Suprapubic skin (tissue), 4 donors: ENCODE measurements around the gene TAPT1. TPM values are rescaled to one million over a fixed set of nuclear protein-coding genes. Genes with fewer than 3 reads are reported as not detected.

Experiments
- DNase-seq, 2 donors: peaks; one replicate each; pipeline ENCODE4 v3.0.0-alpha.2; 2019; ENCODE audit warnings: low spot score in 2 of 2
- H3K27ac ChIP-seq: fragments of 200-600 bp; sonication (generic); one replicate; pipeline ENCODE4 v1.5.1; 2019
- H3K27me3 ChIP-seq: fragments of 200-600 bp; sonication (generic); one replicate; pipeline ENCODE4 v1.5.1; 2019
- H3K36me3 ChIP-seq: fragments of 200-600 bp; sonication (generic); one replicate; pipeline ENCODE4 v1.5.1; 2019
- H3K4me1 ChIP-seq: fragments of 200-600 bp; sonication (generic); one replicate; pipeline ENCODE4 v1.5.1; 2019
- H3K4me3 ChIP-seq: fragments of 200-600 bp; sonication (generic); one replicate; pipeline ENCODE4 v1.5.1; 2019; ENCODE audit warnings: mild to moderate bottlenecking
- H3K9me3 ChIP-seq: fragments of 200-600 bp; sonication (generic); one replicate; pipeline ENCODE4 v1.5.1; 2019
- CTCF ChIP-seq, 2 donors: fragments of 200-600 bp in 1 of 2; fragments of 450-650 bp in 1 of 2; sonication (generic) in 1 of 2; IDR thresholded peaks; one replicate each; pipeline ENCODE4 v1.5.1; 2016 to 2019; ENCODE audit warnings: antibody characterized with exemption in 2 of 2, mild to moderate bottlenecking in 1 of 2, moderate library complexity in 1 of 2
- EP300 ChIP-seq: sonication (generic); formaldehyde crosslinking; IDR thresholded peaks from one replicate; pipeline ENCODE4 v1.6.1; 2017; ENCODE audit warnings: antibody characterized with exemption
- POLR2A ChIP-seq, 2 donors: fragments of 450-650 bp; IDR thresholded peaks; one replicate each; pipeline ENCODE4 v1.6.1; 2017; ENCODE audit warnings: antibody characterized with exemption in 2 of 2, mild to moderate bottlenecking in 2 of 2, moderate library complexity in 2 of 2
- POLR2AphosphoS5 ChIP-seq, 3 donors: sonication (generic); formaldehyde crosslinking; IDR thresholded peaks; one replicate each; pipeline ENCODE4 v1.6.1; 2017; ENCODE audit warnings: antibody characterized with exemption in 3 of 3
- WGBS: methylation state at CpG from one replicate; pipeline ENCODE4 v1.1.5; 2018; 5-methylcytosine and 5-hydroxymethylcytosine counted together
- total RNA-seq, 4 donors: library from RNA; depleted of rRNA; stranded (reverse); fragments of >200 nt; gene quantifications; one replicate each; pipeline ENCODE4 v1.1.0, GENCODE V29; 2016

Gene TAPT1
- total RNA-seq, 4 donors from 2014 or later = 15.3 to 57.2 (median 23.7) TPM

- no peaks in the 10 kb centered on the region for H3K9me3 ChIP-seq
- peaks cover 3% of the 10 kb centered on the region for H3K27me3 ChIP-seq
- TF ChIP-seq POLR2A (IDR thresholded peaks at IDR 0.05) (no peak), POLR2AphosphoS5 (IDR thresholded peaks at IDR 0.05) (no peak), EP300 (no peak)
- no peak for DNase-seq
- WGBS = 88% methylated on average over 1 of the region's 1 CpG
- H3K27ac ChIP-seq = no peak overlapping the region
- no peaks in the 10 kb centered on the region for H3K4me1 ChIP-seq
- H3K36me3 ChIP-seq = no peaks in the 10 kb centered on the region
- H3K4me3 ChIP-seq = no peak overlapping the region
These were observed 90.0 kb downstream of the TAPT1 start for GRCh38 chr4:16136311-16136710.

DNA sequence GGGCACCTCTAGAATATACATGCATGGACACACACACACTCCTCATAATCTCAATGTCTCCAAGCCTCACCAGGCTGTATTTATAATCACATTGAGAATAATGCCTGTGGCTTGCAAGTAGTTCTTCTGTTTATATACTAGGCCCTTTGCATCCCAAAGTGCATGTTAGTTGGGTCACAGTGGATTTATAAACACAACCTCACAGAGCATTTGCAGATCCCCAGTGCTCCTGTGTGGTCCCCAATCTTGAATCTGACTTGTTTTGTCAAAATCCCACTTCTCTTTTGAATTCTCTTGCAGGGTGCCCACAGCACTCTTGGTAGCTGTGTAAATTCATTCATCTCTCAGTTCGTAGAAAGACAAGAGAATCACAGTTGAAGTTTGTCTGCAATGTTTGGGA is 92.9 kb downstream of the TAPT1 start:
- Histone ChIP-seq H3K27ac (no peak overlapping the region), H3K36me3 (no peaks in the 10 kb centered on the region), H3K9me3 (no peaks in the 10 kb centered on the region), H3K27me3 (peaks cover 3% of the 10 kb centered on the region), H3K4me3 (no peak overlapping the region), H3K4me1 (no peaks in the 10 kb centered on the region)
- 91% methylated on average over 1 of the region's 1 CpG for WGBS
- DNase-seq = no peak
- no peak for TF ChIP-seq POLR2AphosphoS5 (IDR thresholded peaks at IDR 0.05)
- no peak for TF ChIP-seq EP300
- TF ChIP-seq CTCF (IDR thresholded peaks at IDR 0.05) = no peak
- no peak for TF ChIP-seq POLR2A (IDR thresholded peaks at IDR 0.05)

GRCh38 chr4:16131293-16131692 is 95.0 kb downstream of the TAPT1 start:
- Histone ChIP-seq H3K27ac (no peak overlapping the region), H3K36me3 (no peaks in the 10 kb centered on the region), H3K27me3 (no peaks in the 10 kb centered on the region), H3K4me1 (no peaks in the 10 kb centered on the region), H3K4me3 (no peak overlapping the region), H3K9me3 (no peaks in the 10 kb centered on the region)
- no peak for TF ChIP-seq EP300
- no peak for TF ChIP-seq CTCF (IDR thresholded peaks at IDR 0.05)
- no peak for TF ChIP-seq POLR2AphosphoS5 (IDR thresholded peaks at IDR 0.05)
- TF ChIP-seq POLR2A (IDR thresholded peaks at IDR 0.05) = no peak
- DNase-seq = no peak
- 94% methylated on average over 1 of the region's 1 CpG for WGBS

DNA sequence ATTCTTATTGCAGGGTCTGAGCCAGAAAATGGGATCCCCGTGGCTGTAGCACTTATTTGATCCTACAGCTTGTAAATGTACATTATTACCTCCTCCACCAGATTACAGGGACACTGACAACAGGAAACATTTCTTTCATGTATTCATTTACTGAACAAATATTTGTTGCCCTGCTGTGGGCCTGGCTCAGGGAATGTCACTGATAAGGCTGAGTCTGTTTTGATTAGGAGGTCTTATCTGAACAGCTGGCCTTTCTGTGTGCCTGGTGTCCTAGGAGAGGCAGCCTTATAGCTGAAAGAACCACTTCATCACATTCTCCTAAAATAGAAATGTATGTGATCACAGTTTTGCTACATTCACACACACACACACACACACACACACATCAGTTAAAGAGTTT is 96.9 kb downstream of the TAPT1 start:
- no peak for DNase-seq
- H3K9me3 ChIP-seq = no peaks in the 10 kb centered on the region
- no peaks in the 10 kb centered on the region for H3K27me3 ChIP-seq
- TF ChIP-seq POLR2AphosphoS5 (IDR thresholded peaks at IDR 0.05) (no peak), EP300 (no peak), CTCF (IDR thresholded peaks at IDR 0.05) (no peak), POLR2A (IDR thresholded peaks at IDR 0.05) (no peak)
- no peaks in the 10 kb centered on the region for H3K36me3 ChIP-seq
- H3K4me3 ChIP-seq = no peak overlapping the region
- WGBS = 63% methylated on average over 1 of the region's 1 CpG
- H3K4me1 ChIP-seq = no peaks in the 10 kb centered on the region
- no peak overlapping the region for H3K27ac ChIP-seq

DNA sequence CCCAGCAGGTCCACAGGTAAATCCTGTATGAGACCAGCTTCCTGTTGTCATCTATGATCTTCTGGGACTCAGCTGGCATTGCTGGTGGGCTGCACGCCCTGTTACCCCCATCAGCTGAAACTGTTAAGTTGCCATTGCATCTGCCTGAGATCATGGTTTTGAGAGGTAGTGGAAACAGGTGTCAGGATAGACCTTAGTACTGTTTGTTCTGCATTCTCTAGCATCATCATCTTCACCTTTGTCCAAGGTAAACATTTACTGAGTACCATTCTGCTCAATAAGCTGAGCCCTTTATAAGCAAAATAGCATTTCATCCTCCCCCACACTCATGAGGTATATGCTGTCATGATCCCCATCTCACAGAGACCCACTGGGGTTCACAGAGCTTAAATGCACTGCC is 99.6 kb downstream of the TAPT1 start:
- no peak for DNase-seq
- H3K27ac ChIP-seq = no peak overlapping the region
- no peaks in the 10 kb centered on the region for H3K36me3 ChIP-seq
- no peaks in the 10 kb centered on the region for H3K9me3 ChIP-seq
- H3K4me1 ChIP-seq = no peaks in the 10 kb centered on the region
- H3K4me3 ChIP-seq = no peak overlapping the region
- WGBS = 71% methylated on average over 1 of the region's 1 CpG
- TF ChIP-seq POLR2A (IDR thresholded peaks at IDR 0.05) (no peak), CTCF (IDR thresholded peaks at IDR 0.05) (no peak), POLR2AphosphoS5 (IDR thresholded peaks at IDR 0.05) (no peak), EP300 (no peak)
- no peaks in the 10 kb centered on the region for H3K27me3 ChIP-seq
